Stimulated activated CD8-positive, alpha-beta memory T cell treated with anti-CD3 and anti-CD28 coated beads, Interleukin-12 subunit alpha, Interleukin-12 subunit beta, amount 100 ng/mL, for 24 hours (primary cell): ENCODE measurements around the gene AUH.
"Not testable (repeated sequence)": the region's sequence is repeated elsewhere in the genome, so short reads cannot be mapped to it uniquely, and the experiment has no call there.

Experiments used
- DNase-seq: peaks from one replicate; pipeline ENCODE4 v3.0.0-alpha.2; 2020; ENCODE audit errors: extremely low read depth

The AUH gene

DNA sequence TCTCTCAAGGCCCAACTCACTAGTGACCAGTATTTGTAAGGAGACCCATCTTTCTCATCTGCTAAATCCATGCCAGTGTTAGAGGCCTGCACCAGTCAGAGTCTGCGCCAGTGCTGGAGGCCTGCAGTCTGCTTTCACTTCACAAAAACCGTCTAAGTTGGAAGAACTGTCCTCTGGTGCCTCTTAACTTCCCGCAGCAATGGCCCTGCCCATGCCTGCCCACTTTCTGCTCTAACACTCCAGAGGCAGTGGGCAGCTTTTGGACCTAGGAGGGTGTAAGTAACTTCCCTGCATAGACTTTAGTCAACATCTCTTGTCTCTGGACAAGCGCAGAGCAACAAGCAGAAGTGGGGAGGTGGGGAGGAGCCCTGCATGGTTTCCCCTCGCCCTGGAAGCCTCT lies 152.9 kb downstream of the AUH start:
- DNase-seq = no peak

DNA sequence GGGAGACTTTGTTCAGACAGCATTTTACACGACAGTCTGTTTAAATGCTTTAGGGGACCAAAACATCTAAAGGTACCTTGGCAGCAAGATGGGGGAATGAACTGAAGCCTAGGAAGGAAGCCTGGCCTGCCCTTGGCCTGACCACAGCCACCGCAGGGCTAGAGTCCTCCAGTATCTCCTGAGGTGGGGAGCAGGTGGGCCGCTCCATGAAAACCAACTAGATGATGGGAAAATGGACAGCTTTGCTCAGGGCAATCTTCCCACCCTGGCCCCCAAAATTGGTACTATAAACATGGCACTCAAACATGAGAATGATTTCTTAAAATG lies 153.3 kb downstream of the AUH start:
- DNase-seq = no peak

DNA sequence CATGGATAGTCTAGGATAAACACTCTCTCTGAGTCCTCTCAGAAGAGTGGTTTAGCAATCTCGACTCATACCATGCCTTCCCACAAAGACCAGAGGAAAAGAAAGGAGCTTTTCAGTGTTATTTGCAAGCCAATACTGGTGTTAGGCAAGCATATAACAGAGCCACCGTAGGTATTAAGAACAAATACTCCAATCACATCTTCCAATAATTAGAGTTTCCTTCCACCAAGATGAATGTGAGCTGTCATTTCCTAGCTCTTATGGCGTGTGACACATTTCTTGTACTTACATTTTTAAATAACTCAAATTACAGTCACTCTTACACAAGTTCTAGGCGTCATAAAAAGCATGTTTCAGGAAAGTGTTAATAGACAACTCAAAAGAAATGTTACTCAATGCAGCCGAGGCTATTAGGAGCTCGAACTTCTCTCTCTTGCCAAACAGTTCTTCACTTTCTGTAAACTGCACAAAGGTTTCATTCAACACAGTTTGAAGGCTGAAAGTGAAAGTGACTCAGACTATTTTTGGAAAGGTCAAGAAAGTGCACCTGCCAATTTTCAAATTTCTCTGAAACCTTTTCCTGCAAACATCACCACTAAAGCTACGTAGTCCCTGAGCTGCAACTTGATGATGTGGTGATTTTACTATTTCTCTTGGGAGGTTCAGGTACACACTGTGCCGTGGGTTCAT lies 153.8 kb downstream of the AUH start:
- no peak for DNase-seq

DNA sequence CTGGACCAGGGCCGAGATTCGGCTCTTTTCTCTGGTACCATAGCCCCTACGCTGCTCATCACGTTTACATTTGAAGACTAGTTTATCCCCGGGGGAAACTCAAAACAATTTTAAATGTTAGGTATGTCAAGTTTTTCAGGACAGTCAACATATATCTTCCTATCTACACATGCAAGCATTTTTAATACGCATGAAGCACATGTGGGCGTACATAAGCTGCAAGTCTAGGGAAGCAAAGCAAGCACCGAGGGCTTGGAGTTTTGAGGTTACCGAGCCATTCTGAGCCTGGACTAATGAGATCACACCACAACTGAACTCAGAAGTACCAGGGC lies 154.4 kb downstream of the AUH start:
- DNase-seq = no peak

DNA sequence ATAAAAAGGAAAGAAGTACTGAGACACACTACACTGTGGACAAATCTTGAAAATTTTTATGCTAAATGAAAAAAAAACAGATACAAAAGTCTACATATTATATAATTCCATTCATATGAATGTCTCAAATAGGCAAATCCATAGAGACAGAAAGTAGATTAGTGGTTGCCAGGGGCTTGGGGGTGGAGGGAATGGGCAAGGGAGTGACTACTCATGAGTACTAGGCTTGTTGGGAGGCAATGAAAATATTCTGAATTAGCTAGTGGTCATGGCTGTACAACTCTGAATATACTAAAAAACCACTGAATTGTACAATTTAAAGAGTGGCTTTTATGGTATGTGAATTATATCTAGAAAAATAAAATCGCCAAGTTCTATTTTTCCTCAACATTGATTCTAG lies 154.9 kb downstream of the AUH start:
- no peak for DNase-seq

DNA sequence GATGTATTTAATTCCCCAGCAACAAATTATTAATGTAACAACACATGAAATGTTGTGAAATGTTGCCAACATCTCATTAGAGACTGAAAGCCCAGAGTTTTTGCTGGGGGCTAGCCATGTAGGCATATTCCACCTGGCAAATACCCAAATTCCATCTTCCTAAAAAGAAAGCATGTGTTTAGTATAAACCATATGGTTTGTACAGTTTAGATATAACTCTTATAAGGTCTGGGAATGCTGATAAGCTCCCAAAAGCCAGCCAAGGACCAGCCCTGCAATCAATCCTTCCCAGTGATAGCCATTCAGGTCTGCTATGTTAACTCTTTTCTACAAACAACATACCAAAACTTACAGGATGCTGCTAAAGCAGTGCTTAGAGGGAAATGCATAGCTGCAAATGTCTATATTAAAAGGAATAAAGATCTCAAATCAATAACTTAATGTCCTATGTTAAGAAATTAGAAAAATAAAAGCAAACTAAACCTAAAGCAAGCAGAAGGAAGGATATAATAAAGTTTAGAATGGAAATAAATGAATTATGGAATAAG lies 158.9 kb downstream of the AUH start:
- DNase-seq = no peak

DNA sequence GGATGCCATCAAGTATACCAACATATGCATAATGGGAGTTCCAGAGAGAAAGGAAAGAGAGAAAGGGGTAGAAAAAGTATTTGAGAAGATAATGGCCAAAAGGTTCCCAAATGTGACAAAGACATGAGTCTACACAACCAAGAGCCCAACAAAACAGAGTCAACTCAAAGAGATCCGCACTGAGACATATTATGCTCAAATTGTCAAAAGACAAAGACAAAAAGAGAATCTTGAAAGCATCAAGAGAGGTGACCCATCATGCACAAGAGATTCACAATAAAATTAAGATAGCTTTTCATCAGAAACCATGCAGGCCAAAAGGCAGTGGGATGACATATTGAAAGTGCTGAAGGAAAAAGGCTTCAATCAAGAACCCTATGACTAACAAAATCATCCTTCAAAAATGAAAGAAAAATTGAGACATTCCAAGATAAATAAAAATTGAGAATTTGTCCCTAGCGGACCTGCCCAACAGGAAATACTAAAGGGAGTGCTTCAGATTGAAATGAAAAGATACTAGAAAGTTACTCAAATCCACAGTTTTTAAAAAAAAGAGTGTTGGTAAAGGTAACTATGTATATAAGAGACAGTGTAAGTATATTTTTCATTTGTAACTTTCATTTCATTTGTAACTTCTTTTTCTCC lies 160.9 kb downstream of the AUH start:
- DNase-seq = no peak

DNA sequence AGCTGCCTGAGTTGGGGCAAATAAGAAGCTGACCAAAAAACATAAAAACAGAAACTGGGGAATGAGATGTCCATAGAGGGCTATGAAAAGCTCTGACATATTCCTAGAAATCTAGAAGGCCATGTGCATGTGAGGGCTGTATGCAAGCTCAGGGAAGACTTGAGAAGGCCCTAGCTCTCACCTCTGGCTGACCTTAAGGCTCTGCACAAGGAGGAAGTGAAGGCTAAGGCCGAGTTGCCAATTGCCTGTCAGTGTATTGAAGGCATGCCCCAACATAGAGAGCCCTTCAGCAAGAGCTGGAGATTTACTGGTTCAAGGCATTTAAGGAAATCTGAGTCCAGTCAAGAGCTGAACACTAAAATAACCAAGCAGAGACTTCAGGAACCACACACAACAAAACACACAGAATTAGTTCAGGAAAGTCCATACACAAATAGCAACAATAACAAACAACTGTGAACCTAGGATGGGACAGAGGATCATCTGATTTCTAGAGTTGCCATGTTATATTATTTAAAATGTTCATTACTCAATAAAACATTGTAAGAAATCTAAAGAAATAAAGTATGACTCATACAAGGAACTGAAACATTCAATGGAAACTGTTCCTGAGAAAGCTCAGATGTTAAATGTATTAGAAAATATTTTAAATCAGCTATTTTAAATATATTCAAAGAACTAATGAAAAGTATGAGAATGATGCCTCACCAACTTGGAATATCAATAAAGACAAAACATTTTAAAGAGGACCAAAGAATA lies 161.8 kb downstream of the AUH start:
- DNase-seq = no peak

DNA sequence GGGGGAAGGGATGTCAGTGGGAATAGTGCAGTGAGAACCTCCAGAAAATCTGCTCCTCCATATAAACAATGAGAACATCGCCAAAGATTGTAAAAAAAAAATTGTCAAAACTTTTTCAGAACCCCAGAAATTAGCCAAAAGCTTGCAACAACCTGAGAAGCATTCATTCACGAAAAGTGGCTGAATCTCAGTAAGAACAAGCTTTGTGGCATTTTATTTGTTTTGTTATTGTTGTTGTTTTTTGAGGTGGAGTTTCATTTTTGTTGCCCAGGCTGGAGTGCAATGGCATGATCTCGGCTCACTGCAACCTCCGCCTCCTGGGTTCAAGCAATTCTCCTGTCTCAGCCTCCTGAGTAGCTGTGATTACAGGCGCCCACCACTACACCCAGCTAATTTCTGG lies 162.8 kb downstream of the AUH start:
- not testable (repeated sequence) for DNase-seq

DNA sequence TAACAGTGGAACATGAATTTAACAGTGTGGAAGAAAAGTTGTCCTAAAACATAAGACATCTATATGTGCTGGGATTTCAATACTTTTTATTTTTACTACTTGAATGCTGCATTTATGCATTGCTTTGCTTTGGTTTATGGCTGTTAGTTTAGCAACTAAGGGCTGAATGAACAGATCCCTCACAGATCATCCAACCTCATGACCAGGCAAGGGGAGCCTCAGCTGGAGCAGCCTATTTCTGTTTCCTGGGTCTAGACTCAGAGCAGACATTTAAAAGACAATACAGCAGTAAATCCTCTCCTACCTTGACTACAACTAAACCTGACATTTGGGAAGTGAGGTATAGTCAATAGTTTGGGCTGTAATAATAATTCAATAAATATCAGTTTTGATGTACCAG lies 163.3 kb downstream of the AUH start:
- no peak for DNase-seq

DNA sequence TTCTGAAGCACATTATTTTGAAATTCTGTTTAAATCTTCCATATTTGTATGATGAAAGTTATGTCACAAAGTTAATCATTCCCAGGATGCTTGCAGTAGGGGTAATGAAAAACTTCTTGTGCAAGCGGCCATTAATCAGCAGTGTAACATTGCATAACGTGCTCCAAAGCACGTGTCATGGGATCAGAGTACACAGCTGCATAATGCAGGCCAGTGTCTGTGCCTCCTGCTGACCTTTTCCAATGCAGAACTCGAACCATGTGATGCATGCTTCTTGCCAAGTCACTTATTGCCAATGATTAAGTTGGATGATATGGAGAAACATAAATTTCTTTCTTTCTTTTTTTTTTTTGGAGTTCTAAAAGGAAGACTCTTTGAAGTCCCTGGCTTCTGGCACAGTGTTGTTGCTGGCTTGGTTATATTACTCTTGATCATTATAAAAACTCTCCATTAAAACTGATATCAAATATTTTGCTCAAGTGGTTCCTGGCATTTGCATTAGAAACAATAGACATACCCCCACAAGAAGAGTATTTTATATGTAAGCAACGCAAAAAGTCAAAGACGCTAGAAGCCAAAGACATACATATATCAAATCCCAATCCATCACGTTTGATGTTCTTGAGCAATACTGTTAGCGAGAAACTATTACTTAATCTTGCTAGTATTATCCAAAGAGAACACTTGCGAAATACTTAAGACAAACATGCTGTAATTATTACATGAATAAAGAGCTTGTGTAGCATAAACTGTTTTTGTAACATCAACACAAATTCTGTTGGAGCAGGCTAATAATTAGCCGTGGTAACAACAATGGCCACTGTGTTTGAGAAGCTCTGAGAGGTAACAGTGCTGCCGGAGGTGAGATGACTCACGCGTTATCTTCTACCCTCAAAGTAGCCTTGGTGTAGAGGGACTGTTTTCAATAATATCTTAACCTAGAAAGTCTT lies 164.2 kb downstream of the AUH start:
- DNase-seq = no peak

DNA sequence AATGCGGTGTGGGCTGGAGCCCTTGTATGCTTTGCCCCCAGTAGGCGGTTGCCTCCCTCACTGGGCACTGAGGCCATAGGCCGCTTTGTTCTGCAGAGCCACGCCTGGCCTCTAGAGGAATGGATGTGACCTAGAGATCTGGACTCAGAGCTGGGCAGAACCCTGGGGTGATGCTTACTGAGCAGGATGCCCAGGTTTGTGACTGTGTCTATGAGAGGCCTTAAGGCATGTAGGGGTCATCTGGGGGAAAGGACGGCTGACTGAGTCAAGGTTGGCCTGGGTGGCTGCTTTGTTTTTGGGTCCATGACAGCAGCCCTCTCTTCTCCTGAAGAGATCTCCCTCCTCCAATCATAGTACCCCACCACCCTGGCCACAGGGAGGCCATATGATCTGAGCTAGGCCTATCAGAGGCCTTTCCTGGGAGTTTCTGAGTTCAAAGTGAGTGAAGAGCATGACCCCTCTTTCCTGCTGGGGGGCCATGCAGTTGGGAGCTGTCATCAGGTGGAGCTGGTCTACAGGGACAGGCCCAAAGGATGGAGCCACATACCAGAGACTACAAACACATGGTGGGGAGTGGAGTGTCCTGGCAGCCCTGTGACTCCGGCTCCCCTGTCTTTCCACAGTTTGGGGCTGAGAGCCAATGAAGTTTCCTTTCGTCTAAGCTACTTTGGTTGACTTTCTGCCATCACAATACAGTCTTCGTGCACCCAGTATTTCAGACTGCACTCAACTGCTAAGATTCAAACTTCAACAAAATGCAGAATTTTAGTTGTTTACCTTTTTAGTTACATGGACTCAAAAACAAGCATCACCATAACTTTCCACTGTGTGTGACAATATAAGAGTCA lies 165.4 kb downstream of the AUH start:
- no peak for DNase-seq

DNA sequence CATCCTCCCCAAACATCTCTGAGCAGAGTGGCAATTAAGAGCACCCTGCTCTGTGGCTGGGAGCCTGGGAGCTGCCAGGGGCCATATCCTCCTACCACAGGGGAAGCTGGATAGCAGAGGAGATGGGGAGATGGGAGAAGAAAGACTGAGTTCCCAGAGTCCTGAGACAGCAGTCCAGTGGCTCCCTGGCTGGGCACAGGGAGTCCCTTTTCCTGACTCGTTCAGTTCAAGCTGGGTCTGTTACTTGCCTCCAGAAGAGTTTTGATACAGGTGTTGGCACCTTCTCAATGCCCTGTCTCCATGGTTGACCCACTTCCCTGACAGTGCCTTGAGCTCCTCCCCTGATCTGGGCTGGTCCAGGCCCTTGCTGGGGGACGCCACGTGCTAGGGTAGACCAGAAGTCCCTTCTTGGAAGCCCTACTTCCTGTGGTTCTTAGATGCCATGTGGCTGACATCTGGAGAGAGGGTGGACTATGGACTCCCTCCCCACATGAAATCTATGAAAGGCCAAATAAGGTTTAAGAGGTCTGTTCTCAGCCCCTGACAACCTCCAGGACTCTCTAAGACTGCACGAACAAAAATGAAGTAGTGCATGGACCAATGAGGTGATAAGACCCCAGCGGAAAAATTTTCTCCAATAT lies 166.2 kb downstream of the AUH start:
- DNase-seq = no peak

DNA sequence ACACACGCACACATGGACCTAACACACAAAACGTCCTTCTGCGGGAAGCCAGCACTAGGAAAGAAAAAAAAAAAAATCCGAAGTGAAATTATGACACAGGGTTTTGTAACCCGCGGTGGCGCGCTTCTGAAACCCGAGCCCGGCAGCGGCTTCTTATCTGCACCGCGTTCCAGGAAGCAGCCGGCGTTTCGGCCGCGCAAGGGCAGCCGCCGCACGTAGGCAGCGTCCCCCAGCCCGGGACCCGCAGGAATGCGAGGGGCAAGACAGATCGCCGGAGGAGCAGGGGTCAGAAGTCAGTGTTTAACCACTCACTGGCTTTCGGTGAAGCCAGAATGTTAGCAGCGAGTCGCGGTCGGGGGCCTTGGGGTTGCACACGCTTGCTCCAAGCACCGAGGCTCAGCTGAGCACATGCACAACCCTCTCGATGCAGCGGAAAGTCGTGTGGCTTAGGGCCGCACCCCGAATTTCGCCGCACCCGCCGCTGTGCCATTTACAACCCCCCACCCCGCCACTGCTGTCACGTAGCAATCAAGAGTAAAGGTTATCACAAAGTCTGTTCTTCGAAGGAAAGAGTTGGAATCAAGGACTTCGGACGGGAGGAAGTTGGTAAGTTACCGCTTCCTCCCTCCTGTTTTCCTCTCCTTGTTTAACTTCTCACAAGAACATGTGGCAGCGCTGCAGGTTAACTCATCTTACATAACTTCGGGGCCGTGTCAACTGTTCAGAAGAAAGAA lies 167.9 kb downstream of the AUH start:
- DNase-seq = peak; percentile 73

DNA sequence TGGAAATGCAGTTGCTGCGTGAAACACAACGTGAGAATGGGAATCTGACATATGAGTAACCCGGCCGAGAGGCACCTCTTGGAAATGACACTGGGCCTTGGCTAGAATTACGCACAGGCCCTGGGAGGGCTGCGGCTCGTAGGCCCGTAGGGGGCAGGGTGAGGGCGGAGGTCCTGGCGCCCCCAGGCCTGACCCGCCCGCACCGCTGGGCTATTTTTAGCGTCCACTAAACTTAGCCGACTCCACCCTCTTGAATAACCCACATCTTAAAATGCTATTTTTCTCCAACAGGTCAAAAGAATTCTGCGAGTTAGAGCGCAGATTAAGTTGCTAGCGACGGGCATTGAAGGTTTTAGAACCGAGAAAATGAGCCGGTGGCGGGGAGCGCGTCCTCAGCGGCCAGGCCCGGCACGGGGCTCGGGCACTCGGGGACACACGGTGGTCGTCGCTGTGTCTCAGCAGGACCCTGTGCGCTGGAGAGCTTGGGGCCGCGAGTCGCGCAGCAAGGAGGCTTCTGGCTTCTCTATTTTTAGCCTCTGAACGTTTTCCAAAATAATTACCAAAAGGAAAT lies 168.5 kb downstream of the AUH start:
- DNase-seq = peak; percentile 60

DNA sequence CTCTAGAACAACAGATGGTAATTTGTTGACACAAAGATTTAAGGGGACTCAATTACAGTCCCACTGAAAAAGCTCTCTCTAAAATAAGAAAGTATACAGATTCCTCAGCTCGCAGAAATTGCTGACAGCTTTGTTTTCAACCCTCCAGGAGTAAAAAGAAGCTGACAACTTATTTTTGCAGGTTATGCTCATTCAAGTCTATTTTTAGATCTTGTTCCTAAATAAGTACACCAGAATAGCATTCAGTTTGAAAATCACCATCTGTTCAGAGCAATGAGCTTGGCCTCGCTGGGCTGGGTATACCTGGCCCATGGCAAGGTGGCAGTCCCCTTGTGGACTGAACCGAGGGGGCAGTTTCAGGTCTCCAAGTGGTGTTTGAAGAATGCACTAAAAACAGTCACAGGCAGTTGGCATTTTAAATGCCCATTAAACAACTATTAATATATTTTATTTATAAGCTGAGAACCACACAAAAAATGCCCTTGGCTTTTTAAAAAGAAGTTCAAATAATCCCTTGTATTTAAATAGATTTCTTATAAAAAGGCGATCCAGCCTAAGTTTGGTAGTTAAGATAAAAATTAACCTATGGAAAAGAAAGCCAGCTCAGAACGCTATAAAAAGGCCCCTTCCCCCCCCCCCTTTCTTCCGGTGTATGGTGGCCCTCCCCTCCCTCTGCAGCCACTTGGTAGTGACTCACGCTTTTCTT lies 169.2 kb downstream of the AUH start:
- no peak for DNase-seq

DNA sequence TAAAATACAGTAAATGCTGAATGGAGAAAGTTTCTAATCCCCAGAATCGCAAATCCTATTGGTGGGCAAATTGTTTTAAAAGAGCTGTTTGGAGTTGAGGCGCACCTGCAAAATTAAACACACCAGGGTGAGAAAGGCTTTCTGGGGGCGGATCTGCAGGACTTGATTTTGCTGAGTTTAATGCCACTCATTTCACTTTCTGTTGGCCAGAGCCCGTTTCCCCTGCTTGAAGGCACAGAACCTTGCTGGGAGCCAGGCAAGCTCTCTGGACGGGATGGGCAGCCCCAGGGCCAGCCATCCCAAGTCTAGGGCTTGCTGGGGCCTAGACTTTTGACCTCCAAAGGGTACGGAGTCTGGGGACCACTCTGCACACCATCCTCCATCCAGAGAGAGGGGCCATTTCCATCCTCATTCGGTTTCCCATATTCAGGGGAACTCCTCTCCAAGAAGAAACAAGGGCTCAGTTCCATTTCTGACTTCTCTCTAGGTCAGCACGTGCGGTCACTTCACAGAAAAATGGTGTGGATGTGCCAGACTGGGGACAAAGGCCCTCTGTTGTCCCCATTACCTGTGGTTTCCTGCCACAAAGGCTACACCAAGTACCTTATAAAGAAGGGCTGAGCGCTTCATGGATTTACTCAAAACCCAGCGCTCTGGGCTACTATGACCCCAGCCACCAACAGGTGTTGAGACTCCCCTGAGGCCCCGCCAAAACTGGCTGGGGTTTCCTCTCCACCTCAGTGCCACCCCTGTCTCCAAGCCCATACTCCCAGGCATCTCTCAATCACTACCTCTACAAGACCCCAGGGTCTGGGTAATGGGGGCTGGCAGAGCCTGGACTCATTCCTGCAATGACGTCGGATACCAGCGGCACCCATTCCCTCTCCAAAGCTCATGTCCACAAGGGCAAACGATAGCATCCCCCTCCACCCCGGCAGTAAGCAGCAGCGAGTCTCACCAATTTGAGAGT lies 170.0 kb downstream of the AUH start:
- no peak for DNase-seq

DNA sequence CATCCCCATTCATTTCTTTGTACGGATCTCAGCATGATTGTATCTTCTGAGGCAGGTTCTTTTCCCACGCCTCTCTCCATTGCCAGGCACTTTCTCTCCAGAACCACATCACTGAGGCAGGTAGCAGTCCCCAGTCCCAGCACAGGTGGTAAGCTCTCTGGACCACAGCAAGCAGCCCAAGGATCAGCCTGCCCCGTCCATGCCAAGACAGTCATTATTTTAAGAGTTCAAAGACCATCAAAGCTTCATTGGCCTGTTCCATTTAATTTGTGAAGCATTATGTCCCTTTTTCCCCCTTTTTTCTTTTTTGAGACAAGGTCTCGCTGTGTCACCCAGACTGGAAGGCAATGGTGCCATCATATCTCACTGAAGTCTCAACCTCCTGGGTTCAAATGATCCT lies 171.7 kb downstream of the AUH start:
- no peak for DNase-seq
